LNCAP (cell line): ENCODE measurements around the gene APMAP.

Experiments
- CTCF ChIP-seq: fragments of 450-650 bp; IDR thresholded peaks from 2 replicates; pipeline ENCODE4 v1.5.1; 2017; ENCODE audit warnings: mild to moderate bottlenecking

Gene APMAP, protein sequence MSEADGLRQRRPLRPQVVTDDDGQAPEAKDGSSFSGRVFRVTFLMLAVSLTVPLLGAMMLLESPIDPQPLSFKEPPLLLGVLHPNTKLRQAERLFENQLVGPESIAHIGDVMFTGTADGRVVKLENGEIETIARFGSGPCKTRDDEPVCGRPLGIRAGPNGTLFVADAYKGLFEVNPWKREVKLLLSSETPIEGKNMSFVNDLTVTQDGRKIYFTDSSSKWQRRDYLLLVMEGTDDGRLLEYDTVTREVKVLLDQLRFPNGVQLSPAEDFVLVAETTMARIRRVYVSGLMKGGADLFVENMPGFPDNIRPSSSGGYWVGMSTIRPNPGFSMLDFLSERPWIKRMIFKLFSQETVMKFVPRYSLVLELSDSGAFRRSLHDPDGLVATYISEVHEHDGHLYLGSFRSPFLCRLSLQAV

GRCh38 chr20:24992487-24993205 is at the start of gene APMAP:
APMAP (minus strand) TSS chr20:24992751; CDS start chr20:24992688, 63 bp downstream.
- TF ChIP-seq CTCF: no peak

DNA sequence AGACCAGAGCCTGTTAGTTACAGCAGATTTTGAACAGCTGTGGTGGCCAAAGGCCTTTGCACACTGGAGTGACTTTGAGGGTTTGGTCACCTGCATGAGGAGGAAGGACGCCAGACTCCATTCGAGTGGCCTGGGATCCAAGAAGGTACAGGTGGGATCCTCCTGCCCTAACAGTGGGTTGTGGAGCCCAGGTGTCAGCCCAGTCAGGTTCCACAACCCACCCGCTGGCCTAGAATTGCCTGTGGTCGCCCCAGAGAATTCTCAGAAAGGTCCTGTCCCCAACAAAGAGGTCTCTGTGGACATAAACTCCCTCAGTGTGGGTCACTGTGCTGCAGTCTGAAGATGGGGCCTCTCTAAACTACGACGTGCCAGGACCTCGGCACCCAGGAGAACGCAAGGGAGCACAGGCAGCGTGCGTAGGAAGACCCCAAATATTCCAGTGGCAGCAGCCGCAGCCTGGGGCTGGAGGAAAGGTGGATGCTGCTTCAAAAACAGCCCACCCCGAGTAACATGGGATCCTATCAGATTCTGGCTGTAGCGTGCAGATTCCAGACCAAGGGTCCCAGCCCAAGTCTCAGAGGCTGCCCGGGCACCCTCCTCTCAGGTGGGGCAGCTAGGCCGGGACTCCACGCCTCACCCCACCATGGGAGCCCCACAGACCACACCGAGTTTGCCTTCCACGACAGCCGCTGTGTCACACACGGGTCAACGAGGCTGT is 49.4 kb upstream of the APMAP start:
- no peak for TF ChIP-seq CTCF

DNA sequence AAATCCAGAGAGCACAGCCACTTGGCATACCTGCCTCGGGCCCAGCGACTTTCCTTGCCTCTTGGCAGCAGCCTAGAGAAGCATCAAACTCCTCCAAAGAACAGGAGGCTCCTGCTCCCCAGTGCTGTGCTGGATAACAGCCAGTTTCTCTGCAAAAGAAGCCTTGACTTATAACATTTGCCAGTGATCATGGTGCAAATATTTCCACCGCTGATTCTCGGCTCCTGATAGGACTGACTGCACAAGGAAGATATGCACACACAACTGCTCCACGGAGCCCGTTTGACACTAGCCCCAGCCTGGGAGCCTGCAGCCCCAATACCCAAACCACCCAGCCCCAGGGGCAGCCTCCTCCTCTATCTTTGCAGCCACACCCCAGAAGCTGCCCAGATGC is 47.9 kb upstream of the APMAP start:
- no peak for TF ChIP-seq CTCF

DNA sequence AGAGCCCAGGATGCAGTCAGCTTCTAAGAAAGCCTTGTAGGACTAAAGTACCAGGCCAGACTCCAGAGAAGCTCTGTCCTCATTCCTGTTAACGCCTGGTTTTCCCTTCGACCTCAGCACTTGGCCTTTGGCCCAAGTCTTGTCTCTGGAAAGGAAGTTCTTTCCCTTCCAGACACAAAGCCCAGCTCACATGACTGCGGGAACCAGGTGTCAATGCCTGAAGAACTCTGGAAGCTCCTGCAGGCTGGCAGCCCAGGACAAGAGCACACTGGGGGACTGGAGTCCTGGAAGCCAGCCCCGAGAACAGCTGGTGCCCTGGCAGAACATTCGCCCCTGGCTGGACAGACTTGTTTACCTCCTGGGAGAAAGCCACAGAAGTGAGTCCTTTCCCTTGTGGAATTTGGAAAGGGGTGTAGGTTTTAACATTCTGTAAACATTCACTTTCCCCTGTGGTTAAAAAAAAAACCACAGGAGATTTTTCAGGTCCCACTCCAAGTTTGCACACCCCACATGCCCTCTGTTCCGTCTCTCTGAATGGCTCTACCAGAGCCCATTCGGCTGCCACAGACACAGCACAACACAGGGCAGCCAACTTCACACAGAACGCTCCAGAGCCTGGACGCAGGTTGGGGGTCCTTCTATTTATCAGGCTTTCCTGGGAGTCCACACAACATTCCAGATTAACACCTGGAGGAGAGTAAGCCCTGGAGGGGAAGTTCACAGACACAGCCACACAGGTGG is 47.3 kb upstream of the APMAP start:
- no peak for TF ChIP-seq CTCF

DNA sequence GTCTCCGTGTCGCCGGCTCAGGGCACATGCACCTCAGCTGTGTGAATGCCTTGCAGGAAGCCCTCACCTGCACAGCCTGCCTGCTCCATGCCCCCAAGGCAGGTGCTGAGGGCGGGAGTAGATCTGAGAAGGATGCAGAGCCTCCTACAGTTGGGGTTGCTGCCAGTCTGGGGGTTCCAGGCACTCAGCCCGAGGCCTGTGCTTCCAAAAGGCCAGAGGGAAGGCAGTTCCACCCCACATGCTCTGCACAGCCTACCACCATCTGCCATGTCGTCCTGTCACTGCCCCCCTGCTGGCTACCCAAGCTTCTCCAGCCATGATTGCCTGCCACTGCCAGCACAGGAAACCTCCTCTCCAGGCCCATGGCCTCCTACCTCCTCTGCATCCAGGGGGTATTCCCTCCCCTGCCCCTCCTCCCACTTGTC is 46.1 kb upstream of the APMAP start:
- no peak for TF ChIP-seq CTCF

DNA sequence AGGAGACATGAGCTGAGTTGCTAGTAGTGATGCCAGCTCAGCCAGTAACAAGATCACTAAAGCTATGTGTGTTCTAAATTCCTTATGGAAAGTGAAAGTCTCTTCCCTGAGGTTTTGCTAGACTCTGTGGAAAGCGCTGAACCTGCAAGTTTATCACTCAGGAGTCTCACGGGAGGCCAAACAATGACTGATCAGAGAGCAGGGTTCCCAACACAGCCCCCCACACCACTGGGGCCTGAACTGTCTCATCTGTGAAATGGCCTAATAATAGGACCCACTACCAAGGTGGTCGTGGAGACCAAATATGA is 45.5 kb upstream of the APMAP start:
- no peak for TF ChIP-seq CTCF
